IMR-90 (cell line): ENCODE data around the gene ANXA4. TPM values are rescaled to one million over a fixed set of nuclear protein-coding genes. Genes with fewer than 3 reads are reported as not detected.

Experiments
- ATAC-seq: fragments of 200-7000 bp; cut with Tn5 transposase; 2 replicates; pipeline ENCODE4 v1.9.1; 2020; ENCODE audit warnings: low read depth, mild to moderate bottlenecking, moderate library complexity
- BruUV-seq: library from RNA; stranded (reverse); fragments of 400-500 nt; replicated peaks from 2 replicates; lab custom pipeline; 2021; lab: Mats Ljungman, UMichigan
- CTCF ChIA-PET: fragments of 300-600 bp; formaldehyde crosslinking; extraction: SDS; loops from one replicate; lab custom pipeline; 2021; ENCODE audit warnings: antibody characterized with exemption; lab: Yijun Ruan, JAX
- POLR2A ChIA-PET: fragments of 300-600 bp; sonication (Branson Sonifier 250); formaldehyde crosslinking; loops from one replicate; lab custom pipeline; 2022; ENCODE audit warnings: antibody characterized with exemption; ENCODE audit not compliant: unreplicated experiment; lab: Charles Lee
- DNase-seq: peaks from one replicate; pipeline ENCODE4 v3.0.0; 2013
- H2AFZ ChIP-seq: replicated peaks from 2 replicates; pipeline ENCODE3; 2013; ENCODE audit warnings: low read length, mild to moderate bottlenecking; ENCODE audit not compliant: poor library complexity
- H2AK5ac ChIP-seq: 2 replicates; pipeline ENCODE4 v1.6.1; 2013; ENCODE audit warnings: low read depth, low read length, inconsistent platforms
- H2AK9ac ChIP-seq: replicated peaks from 2 replicates; pipeline ENCODE3; 2013; ENCODE audit warnings: mild to moderate bottlenecking, low read depth, low read length, moderate library complexity; ENCODE audit not compliant: poor library complexity
- H2BK120ac ChIP-seq: 2 replicates; pipeline ENCODE4 v1.6.1; 2013; ENCODE audit warnings: low read depth, low read length, inconsistent platforms
- H2BK15ac ChIP-seq: 3 replicates; pipeline ENCODE4 v1.6.1; 2013; ENCODE audit warnings: low read depth, low read length, inconsistent platforms
- H2BK20ac ChIP-seq: 2 replicates; pipeline ENCODE4 v1.6.1; 2013; ENCODE audit warnings: low read depth, mild to moderate bottlenecking, inconsistent platforms, low read length, moderate library complexity
- H2BK5ac ChIP-seq: 2 replicates; pipeline ENCODE4 v1.6.1; 2013; ENCODE audit warnings: mild to moderate bottlenecking, low read depth, low read length, inconsistent platforms; ENCODE audit not compliant: poor library complexity, severe bottlenecking
- H3K14ac ChIP-seq: replicated peaks from 2 replicates; pipeline ENCODE4 v1.6.1; 2013; ENCODE audit warnings: low read depth, low read length, inconsistent platforms
- H3K18ac ChIP-seq: 2 replicates; pipeline ENCODE4 v1.6.1; 2013; ENCODE audit warnings: low read depth, low read length, control low read depth
- H3K23ac ChIP-seq: 2 replicates; pipeline ENCODE4 v1.6.1; 2013; ENCODE audit warnings: low read depth, low read length, inconsistent platforms
- H3K27ac ChIP-seq: 2 replicates; pipeline ENCODE4 v1.5.1; 2013; ENCODE audit warnings: mild to moderate bottlenecking, control low read depth, low read length; ENCODE audit not compliant: insufficient read depth
- H3K27me3 ChIP-seq: 2 replicates; pipeline ENCODE4 v1.6.1; 2013; ENCODE audit warnings: low read length; ENCODE audit not compliant: control insufficient read depth, insufficient read depth
- H3K36me3 ChIP-seq: 2 replicates; pipeline ENCODE4 v1.6.1; 2013; ENCODE audit warnings: low read length, mixed read lengths; ENCODE audit not compliant: control insufficient read depth, insufficient read depth
- H3K4ac ChIP-seq: 2 replicates; pipeline ENCODE4 v1.6.1; 2013; ENCODE audit warnings: low read depth, low read length, inconsistent platforms
- H3K4me1 ChIP-seq: 2 replicates; pipeline ENCODE4 v1.6.1; 2013; ENCODE audit warnings: low read length, mixed read lengths; ENCODE audit not compliant: control insufficient read depth, insufficient read depth
- H3K4me2 ChIP-seq: 2 replicates; pipeline ENCODE4 v1.6.1; 2013; ENCODE audit warnings: low read depth, mild to moderate bottlenecking, control low read depth, low read length, moderate library complexity
- H3K4me3 ChIP-seq: 2 replicates; pipeline ENCODE4 v1.5.1; 2013; ENCODE audit warnings: low read depth, mild to moderate bottlenecking, control low read depth, low read length, moderate library complexity; ENCODE audit not compliant: insufficient read depth
- H3K56ac ChIP-seq: 2 replicates; pipeline ENCODE4 v1.6.1; 2013; ENCODE audit warnings: low read length, inconsistent platforms; ENCODE audit not compliant: insufficient read depth; ENCODE audit errors: extremely low read depth
- H3K79me1 ChIP-seq, 2 experiments: 2 replicates each; pipeline ENCODE4 v1.6.1; 2013; ENCODE audit warnings: low read length in 2 of 2, inconsistent platforms in 1 of 2, low read depth in 1 of 2
- H3K9ac ChIP-seq: 2 replicates; pipeline ENCODE4 v1.6.1; 2013; ENCODE audit warnings: low read depth, low read length, control low read depth
- H3K9me1 ChIP-seq: 2 replicates; pipeline ENCODE4 v1.6.1; 2013; ENCODE audit warnings: low read length, inconsistent platforms; ENCODE audit not compliant: insufficient read depth
- H3K9me3 ChIP-seq: 2 replicates; pipeline ENCODE4 v1.6.1; 2013; ENCODE audit warnings: low read length; ENCODE audit not compliant: control insufficient read depth, insufficient read depth
- H4K20me1 ChIP-seq: 2 replicates; pipeline ENCODE4 v1.6.1; 2013; ENCODE audit warnings: low read length, inconsistent platforms; ENCODE audit not compliant: insufficient read depth
- H4K5ac ChIP-seq: 2 replicates; pipeline ENCODE4 v1.6.1; 2013; ENCODE audit warnings: mild to moderate bottlenecking, low read depth, low read length, control low read depth
- H4K8ac ChIP-seq, 2 experiments: 2 replicates each; pipeline ENCODE4 v1.6.1; 2013; ENCODE audit warnings: low read depth in 2 of 2, low read length in 2 of 2, control low read depth in 1 of 2, inconsistent platforms in 1 of 2
- H4K91ac ChIP-seq: 2 replicates; pipeline ENCODE4 v1.6.1; 2013; ENCODE audit warnings: low read depth, low read length, inconsistent platforms; ENCODE audit not compliant: insufficient read depth
- CEBPB ChIP-seq: IDR thresholded peaks from 2 replicates; pipeline ENCODE4 v1.6.1; 2012; ENCODE audit warnings: low read depth, low read length, improper control_type of control experiment
- FOS ChIP-seq: fragments of 150-350 bp; IDR thresholded peaks from 2 replicates; pipeline ENCODE4 v1.6.1; 2016; ENCODE audit warnings: low read depth, low read length
- MAFK ChIP-seq: IDR thresholded peaks from 2 replicates; pipeline ENCODE4 v1.6.1; 2012; ENCODE audit warnings: low read depth, low read length, improper control_type of control experiment
- MXI1 ChIP-seq: IDR thresholded peaks from 2 replicates; pipeline ENCODE4 v1.6.1; 2012; ENCODE audit warnings: low read depth, mild to moderate bottlenecking, low read length, moderate library complexity, borderline replicate concordance
- SMC3 ChIP-seq: fragments of 150-350 bp; IDR thresholded peaks from 2 replicates; pipeline ENCODE4 v1.6.1; 2016; ENCODE audit warnings: low read depth, mild to moderate bottlenecking, antibody characterized with exemption, low read length, moderate library complexity
- WGBS, 2 experiments: methylation state at CpG; one replicate each; pipeline versions ENCODE4 v1.1.5 to v1.1.7; 2013; ENCODE audit warnings: missing lambda C conversion rate in 2 of 2; ENCODE audit not compliant: insufficient read length in 1 of 2; ENCODE audit errors: extremely low coverage in 2 of 2; 5-methylcytosine and 5-hydroxymethylcytosine counted together
- dilution Hi-C: fragments of 300-500 bp; cut with HindIII; formaldehyde crosslinking; loops from one replicate; pipeline ENCODE4 v1.14.3; 2018; ENCODE audit warnings: low sequenced_read_pairs; ENCODE audit not compliant: unreplicated experiment
- in situ Hi-C: fragments of 300-500 bp; cut with MboI; formaldehyde crosslinking; loops from 3 replicates; pipeline ENCODE4 v1.14.3; 2019; ENCODE audit warnings: low sequenced_read_pairs, inconsistent platforms, mixed read lengths
- intact Hi-C: fragments of 100-400 bp; cut with micrococcal nuclease; formaldehyde crosslinking; loops from 2 replicates; pipeline ENCODE4 v1.10.0; 2022
- polyA plus RNA-seq, 3 experiments: library from polyadenylated mRNA; depleted of rRNA; stranded (reverse); fragments of >200 nt; gene quantifications; 2 replicates each; pipeline ENCODE4 v1.2.3, GENCODE V29; 2012; ENCODE audit warnings: low replicate concordance in 1 of 3
- total RNA-seq: library from RNA; depleted of rRNA; stranded (reverse); fragments of >200 nt; gene quantifications from 2 replicates; pipeline ENCODE4 v1.2.3, GENCODE V29; 2012

ANXA4 gene
- total and polyA plus RNA-seq, 2 of the 4 experiments (the other 2 are of a cell fraction): 22.2 to 72.0 TPM

DNA sequence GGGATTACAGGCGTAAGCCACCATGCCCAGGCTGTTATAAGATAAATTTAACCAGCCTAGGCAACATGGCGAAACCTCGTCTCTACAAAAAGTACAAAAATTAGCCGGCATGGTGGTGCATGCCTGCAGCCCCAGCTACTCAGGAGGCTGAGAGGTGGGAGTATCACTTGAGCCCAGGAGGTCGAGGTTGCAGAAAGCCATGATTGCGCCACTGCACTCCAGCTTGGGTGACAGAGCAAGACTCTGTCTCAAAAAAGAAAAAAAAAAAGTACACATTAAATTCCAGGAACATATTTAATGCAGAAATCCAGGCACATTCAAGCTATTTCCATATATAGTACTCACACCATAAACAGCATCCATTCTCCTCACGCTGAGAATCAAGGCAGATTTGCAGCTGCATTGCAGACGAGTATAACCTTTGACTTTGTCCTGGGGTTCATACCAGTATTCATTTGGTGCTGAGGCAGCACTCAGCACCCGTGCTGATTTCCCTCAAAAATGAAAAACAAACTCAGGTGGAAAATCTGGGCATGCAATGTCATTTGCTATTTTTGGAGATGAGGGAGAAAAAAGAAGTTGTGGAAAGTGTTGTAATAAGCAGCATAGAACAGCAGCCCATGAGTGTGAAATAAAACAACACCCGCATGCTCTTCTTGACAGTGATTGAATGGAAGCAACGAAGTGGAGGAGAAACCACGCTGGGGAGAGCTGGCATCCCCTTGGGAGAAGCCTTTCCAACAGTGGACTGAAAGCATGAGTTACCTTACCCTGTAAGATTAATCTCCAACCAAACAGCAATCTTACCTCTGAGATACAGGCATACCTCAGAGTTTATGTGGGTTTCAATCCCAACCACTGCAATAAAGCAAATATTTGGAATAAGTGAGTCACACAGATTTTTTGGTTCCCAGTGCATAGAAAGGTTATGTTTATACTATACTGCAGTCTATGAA lies 46.8 kb upstream of the ANXA4 start:
- H2AFZ ChIP-seq: no peak overlapping the region
- H2BK120ac ChIP-seq: peak overlapping the region; percentile 52
- H4K91ac ChIP-seq: peak overlapping the region; percentile 42; the same call in 1 of the 2 replicates
- H3K4me3 ChIP-seq: peak overlapping the region; percentile 13; the same call in 1 of the 2 replicates
- WGBS, 2 experiments: 13% methylated on average over 3 of the region's 12 CpGs; no CpG with 5 or more reads in 1 of the 2 experiments
- H3K4me1 ChIP-seq: peaks cover 26% of the 10 kb centered on the region
- peak overlapping the region; percentile 6; the same call in 1 of the 2 replicates for H3K14ac ChIP-seq
- CTCF ChIA-PET: interaction anchor here (0.8 to 0.9 kb wide), 2 partner anchors 25 to 134 kb away, joined by 3 to 4 read pairs; no protein-coding TSS in a partner anchor
- H4K20me1 ChIP-seq: peaks cover 6% of the 10 kb centered on the region; the same call in 1 of the 2 replicates
- DNase-seq (peak; percentile 91), ATAC-seq (peak; percentile 82)
- peak overlapping the region; percentile 90 for H3K4me2 ChIP-seq
- peak overlapping the region; percentile 37; the same call in 1 of the 2 replicates for H2AK5ac ChIP-seq
- peak overlapping the region; percentile 62 for H3K27ac ChIP-seq
- no peaks in the 10 kb centered on the region for H3K9me3 ChIP-seq
- H2BK5ac ChIP-seq: peak overlapping the region; percentile 81
- BruUV-seq: no TSS peak
- dilution Hi-C loops (no loop called here), intact Hi-C loops (loop anchor here (5.0 kb wide), 1 partner anchor 53 kb away; the partner anchor contains the start of gene AAK1), in situ Hi-C loops (no loop called here)
- peak overlapping the region; percentile 54; the same call in 1 of the 3 replicates for H2BK15ac ChIP-seq
- H4K8ac ChIP-seq: peak overlapping the region in 1 of 2 experiments; percentile 76; a peak in 2 of 4 replicates
- TF ChIP-seq SMC3 (no peak), MXI1 (no peak), FOS (peak; percentile 62), CEBPB (peak; percentile 75), MAFK (peak; percentile 49; the same call in 1 of the 2 replicates)
- no peaks in the 10 kb centered on the region for H3K27me3 ChIP-seq
- H3K9me1 ChIP-seq: peaks cover 15% of the 10 kb centered on the region
- H4K5ac ChIP-seq: peak overlapping the region; percentile 24; the same call in 1 of the 2 replicates
- peak overlapping the region; percentile 12; the same call in 1 of the 2 replicates for H3K56ac ChIP-seq
- H3K23ac ChIP-seq: peak overlapping the region; percentile 54
- H3K18ac ChIP-seq: peak overlapping the region; percentile 75
- H3K36me3 ChIP-seq: no peaks in the 10 kb centered on the region
- peak overlapping the region; percentile 80 for H2BK20ac ChIP-seq
- H3K79me1 ChIP-seq: peaks cover 4 to 18% of the 10 kb centered on the region in 2 experiments; a peak in 2 of 4 replicates
- POLR2A ChIA-PET: interaction anchor here (0.6 kb wide), 1 partner anchor 733 kb away, joined by 4 read pairs; no protein-coding TSS in a partner anchor
- H3K4ac ChIP-seq: peak overlapping the region; percentile 66
- H3K9ac ChIP-seq: no peak overlapping the region
- no peak overlapping the region for H2AK9ac ChIP-seq
